HepG2 (cell line): ENCODE measurements around the gene ZBTB22. TPM values are rescaled to one million over a fixed set of nuclear protein-coding genes. Genes with fewer than 3 reads are reported as not detected.
A peak's percentile ranks its signal among the peaks of the same experiment; 100 is the strongest.

ENCODE experiments used
- BRCA1 ChIP-seq: sonication (generic); formaldehyde crosslinking; IDR thresholded peaks from 2 replicates; pipeline ENCODE4 v1.4.0; 2020; ENCODE audit warnings: missing genetic modification reagents
- GABPB1 ChIP-seq: IDR thresholded peaks from 2 replicates; pipeline ENCODE4 v1.6.1; 2016; ENCODE audit warnings: mild to moderate bottlenecking, missing genetic modification reagents, moderate library complexity, missing compliant biosample characterization
- IRX3 ChIP-seq: sonication (generic); formaldehyde crosslinking; IDR thresholded peaks from 2 replicates; pipeline ENCODE4 v1.8.1; 2023; ENCODE audit warnings: mild to moderate bottlenecking, low read depth, missing genetic modification reagents, borderline replicate concordance
- KLF13 ChIP-seq: sonication (generic); formaldehyde crosslinking; IDR thresholded peaks from 2 replicates; pipeline ENCODE4 v1.4.0; 2020; ENCODE audit warnings: mild to moderate bottlenecking, missing genetic modification reagents
- MTA1 ChIP-seq: sonication (generic); formaldehyde crosslinking; IDR thresholded peaks from 2 replicates; pipeline ENCODE4 v1.4.0; 2020; ENCODE audit warnings: missing genetic modification reagents, mild to moderate bottlenecking, borderline replicate concordance
- MXD3 ChIP-seq: IDR thresholded peaks from 2 replicates; pipeline ENCODE4 v1.6.1; 2016; ENCODE audit warnings: mild to moderate bottlenecking, missing biosample characterization, missing genetic modification reagents
- PAX8 ChIP-seq: sonication (generic); formaldehyde crosslinking; IDR thresholded peaks from 2 replicates; pipeline ENCODE4 v1.8.0; 2022; ENCODE audit warnings: mild to moderate bottlenecking, missing genetic modification reagents, borderline replicate concordance
- SMYD3 ChIP-seq: sonication (generic); formaldehyde crosslinking; IDR thresholded peaks from 2 replicates; pipeline ENCODE4 v1.8.1; 2023; ENCODE audit warnings: mild to moderate bottlenecking, missing genetic modification reagents
- SP140L ChIP-seq: sonication (generic); formaldehyde crosslinking; IDR thresholded peaks from 2 replicates; pipeline ENCODE4 v1.4.0; 2020; ENCODE audit warnings: missing genetic modification reagents, borderline replicate concordance
- TOE1 ChIP-seq: sonication (generic); formaldehyde crosslinking; IDR thresholded peaks from 2 replicates; pipeline ENCODE4 v1.4.0; 2020; ENCODE audit warnings: mild to moderate bottlenecking, missing genetic modification reagents
- TP53 ChIP-seq: sonication (generic); formaldehyde crosslinking; conservative IDR thresholded peaks from 2 replicates; pipeline ENCODE4 v1.4.0; 2020; ENCODE audit warnings: missing genetic modification reagents
- ZFP36 ChIP-seq: fragments of 150-350 bp; IDR thresholded peaks from 2 replicates; pipeline ENCODE4 v1.6.1; 2018; ENCODE audit warnings: borderline replicate concordance, low read length, low read depth; ENCODE audit not compliant: partially characterized antibody
- ZNF275 ChIP-seq: sonication (generic); formaldehyde crosslinking; IDR thresholded peaks from 2 replicates; pipeline ENCODE4 v1.8.0; 2022; ENCODE audit warnings: missing genetic modification reagents, mild to moderate bottlenecking, inconsistent platforms, borderline replicate concordance
- ZNF329 ChIP-seq: sonication (generic); formaldehyde crosslinking; IDR thresholded peaks from 2 replicates; pipeline ENCODE4 v1.9.0; 2021; ENCODE audit warnings: low read depth, mild to moderate bottlenecking, missing genetic modification reagents
- ZNF451 ChIP-seq: sonication (generic); formaldehyde crosslinking; IDR thresholded peaks from 2 replicates; pipeline ENCODE4 v1.5.0; 2020; ENCODE audit warnings: mild to moderate bottlenecking, missing genetic modification reagents
- ZNF484 ChIP-seq: sonication (generic); formaldehyde crosslinking; IDR thresholded peaks from 2 replicates; pipeline ENCODE4 v1.5.1; 2020; ENCODE audit warnings: mild to moderate bottlenecking, low read depth, missing genetic modification reagents, borderline replicate concordance
- ZNF549 ChIP-seq: sonication (generic); formaldehyde crosslinking; IDR thresholded peaks from 2 replicates; pipeline ENCODE4 v1.5.0; 2020; ENCODE audit warnings: missing genetic modification reagents
- ZNF574 ChIP-seq: sonication (generic); formaldehyde crosslinking; IDR thresholded peaks from 2 replicates; pipeline ENCODE4 v1.4.0; 2020; ENCODE audit warnings: missing genetic modification reagents
- ZNF672 ChIP-seq: sonication (generic); formaldehyde crosslinking; IDR thresholded peaks from 2 replicates; pipeline ENCODE4 v1.8.1; 2022; ENCODE audit warnings: missing genetic modification reagents
- ZNF740 ChIP-seq: sonication (generic); formaldehyde crosslinking; IDR thresholded peaks from 2 replicates; pipeline ENCODE4 v1.4.0; 2020; ENCODE audit warnings: missing genetic modification reagents
- ZSCAN22 ChIP-seq: sonication (generic); formaldehyde crosslinking; IDR thresholded peaks from 2 replicates; pipeline ENCODE4 v1.4.0; 2020; ENCODE audit warnings: mild to moderate bottlenecking, missing genetic modification reagents
- ZZZ3 ChIP-seq: sonication (generic); formaldehyde crosslinking; IDR thresholded peaks from 2 replicates; pipeline ENCODE4 v1.4.0; 2020; ENCODE audit warnings: missing genetic modification reagents, mild to moderate bottlenecking, borderline replicate concordance
- polyA plus RNA-seq, 8 experiments: library from polyadenylated mRNA; depleted of rRNA in 3 of 8; stranded (reverse) in 7 of 8; unstranded in 1 of 8; fragments of >200 nt; fragmentation: Illumina TruSeq in 4 of 8; extraction: Trizol in 4 of 8; gene quantifications; 2 replicates each; pipeline versions ENCODE4 v1.2.1 to v1.2.3, GENCODE V29; 2011 to 2016; ENCODE audit warnings: low read depth in 4 of 8, missing spikeins in 1 of 8, mixed read lengths in 1 of 8; ENCODE audit not compliant: insufficient read depth in 1 of 8
- total RNA-seq, 5 experiments: library from RNA; depleted of rRNA; stranded (reverse); fragments of >200 nt; fragmentation: Illumina TruSeq; extraction: Trizol; gene quantifications; 2 replicates each; pipeline ENCODE4 v1.2.3, GENCODE V29; 2016; ENCODE audit warnings: low read depth in 1 of 5
- TF ChIP-seq, protein P1 (sequence below): sonication (generic); formaldehyde crosslinking; IDR thresholded peaks from 2 replicates; pipeline ENCODE4 v1.4.0; 2020; ENCODE audit warnings: missing genetic modification reagents

Gene ZBTB22
- total and polyA plus RNA-seq, 2 of the 13 experiments (the other 11 are each of a cell fraction or from before 2014, with no cell fraction given), result 8.0 to 10.6 TPM

DNA sequence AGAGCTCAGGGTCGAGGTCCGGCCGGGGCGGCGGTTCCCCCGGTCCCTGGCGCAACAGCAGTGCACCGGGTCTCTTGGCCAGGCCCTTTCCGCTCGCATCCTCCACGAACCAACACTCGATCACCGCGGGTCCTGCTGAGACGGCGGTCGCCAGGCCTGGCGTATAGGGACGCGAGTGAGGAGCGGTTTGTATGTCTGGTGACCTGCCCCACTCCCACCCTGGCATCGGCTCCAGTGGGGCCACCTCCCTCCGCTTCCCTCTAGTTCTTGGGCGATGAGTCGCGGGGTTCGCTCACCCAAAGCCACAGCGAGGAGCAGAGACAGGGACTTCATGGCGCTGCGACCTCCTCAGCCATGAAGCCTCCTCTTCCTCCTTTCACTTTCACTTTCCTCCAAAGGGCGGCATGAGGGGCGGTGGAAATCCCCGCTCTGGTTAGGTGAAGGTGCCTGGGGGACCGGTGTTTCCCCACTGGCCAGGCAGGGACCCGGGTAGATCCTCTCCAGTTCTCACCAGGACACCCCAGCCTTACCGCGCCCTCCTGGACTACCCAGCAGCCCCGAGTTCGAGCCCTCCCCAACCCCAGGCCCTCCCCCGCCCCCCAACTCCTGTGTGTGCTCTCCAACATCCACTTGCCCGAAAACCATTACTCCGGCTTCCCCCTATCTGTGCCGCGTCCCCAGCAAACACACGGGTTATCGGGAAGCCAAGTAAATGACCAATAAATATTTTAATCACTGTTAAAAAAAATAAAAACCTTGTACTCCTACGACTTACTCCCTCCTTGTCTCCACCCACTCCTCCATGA, 3.6 kb downstream of the ZBTB22 start, which contains the start of gene TAPBP (continued):
- no peak for TF ChIP-seq ZNF549 (CRISPR knock-in tag)
- TF ChIP-seq ZNF740 (CRISPR knock-in tag), result no peak
- no peak for TF ChIP-seq BRCA1 (CRISPR knock-in tag)
- TF ChIP-seq TP53 (CRISPR knock-in tag), result no peak
- TF ChIP-seq, protein P1, sequence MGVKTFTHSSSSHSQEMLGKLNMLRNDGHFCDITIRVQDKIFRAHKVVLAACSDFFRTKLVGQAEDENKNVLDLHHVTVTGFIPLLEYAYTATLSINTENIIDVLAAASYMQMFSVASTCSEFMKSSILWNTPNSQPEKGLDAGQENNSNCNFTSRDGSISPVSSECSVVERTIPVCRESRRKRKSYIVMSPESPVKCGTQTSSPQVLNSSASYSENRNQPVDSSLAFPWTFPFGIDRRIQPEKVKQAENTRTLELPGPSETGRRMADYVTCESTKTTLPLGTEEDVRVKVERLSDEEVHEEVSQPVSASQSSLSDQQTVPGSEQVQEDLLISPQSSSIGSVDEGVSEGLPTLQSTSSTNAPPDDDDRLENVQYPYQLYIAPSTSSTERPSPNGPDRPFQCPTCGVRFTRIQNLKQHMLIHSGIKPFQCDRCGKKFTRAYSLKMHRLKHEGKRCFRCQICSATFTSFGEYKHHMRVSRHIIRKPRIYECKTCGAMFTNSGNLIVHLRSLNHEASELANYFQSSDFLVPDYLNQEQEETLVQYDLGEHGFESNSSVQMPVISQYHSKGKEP (CRISPR knock-in tag), result peak; percentile 72; the same call in 1 of the 2 replicates
- no peak for TF ChIP-seq ZNF484 (CRISPR knock-in tag)
- TF ChIP-seq MTA1 (CRISPR knock-in tag), result no peak
- TF ChIP-seq IRX3, result 0 out of 2 replicates have a peak, but pooled peaks have one; percentile 60
- no peak for TF ChIP-seq ZNF275 (CRISPR knock-in tag)
- TF ChIP-seq PAX8 (CRISPR knock-in tag), result no peak; the same call in 1 of the 2 replicates
- peak; percentile 67; the same call in 1 of the 2 replicates for TF ChIP-seq GABPB1 (CRISPR knock-in tag)
- TF ChIP-seq ZNF672 (CRISPR knock-in tag), result no peak
- no peak for TF ChIP-seq TOE1
- TF ChIP-seq ZFP36, result no peak
- no peak for TF ChIP-seq SP140L (CRISPR knock-in tag)
- no peak for TF ChIP-seq ZSCAN22 (CRISPR knock-in tag)
- TF ChIP-seq ZZZ3 (CRISPR knock-in tag), result 0 out of 2 replicates have a peak, but pooled peaks have one; percentile 63
- TF ChIP-seq SMYD3, result no peak
- TF ChIP-seq ZNF574 (CRISPR knock-in tag), result peak; percentile 60
- 0 out of 2 replicates have a peak, but pooled peaks have one; percentile 34 for TF ChIP-seq ZNF329 (CRISPR knock-in tag)
- TF ChIP-seq KLF13 (CRISPR knock-in tag), result no peak; the same call in 1 of the 2 replicates
- TF ChIP-seq MXD3 (CRISPR knock-in tag), result no peak; the same call in 1 of the 2 replicates
- peak; percentile 51; the same call in 1 of the 2 replicates for TF ChIP-seq ZNF451 (CRISPR knock-in tag)
